ENCODE measurements around the gene FUBP3. TPM values are rescaled to one million over a fixed set of nuclear protein-coding genes. Genes with fewer than 3 reads are reported as not detected.

The FUBP3 gene
- total RNA-seq, 2 experiments from 2014 or later: 36.4 to 38.5 TPM

- Mint-ChIP-seq H3K4me1 (peaks cover 7% of the 10 kb centered on the region), H3K27me3 (peaks cover 35% of the 10 kb centered on the region), H3K27ac (no peak overlapping the region), H3K36me3 (ENCODE audit: low read depth) (no peaks in the 10 kb centered on the region), H3K4me3 (no peak overlapping the region), H3K9me3 (ENCODE audit: low read depth) (no peaks in the 10 kb centered on the region)
- ChIA-PET POLR2A (no interaction called here), CTCF (interaction anchor here (0.7 kb wide), 1 partner anchor 287 kb away, joined by 3 read pairs; no protein-coding TSS in a partner anchor)
- DNase-seq (no peak), ATAC-seq (no peak)
- intact Hi-C loops (cut with DNase I, micrococcal nuclease): no loop called here
Measured at GRCh38 chr9:130542038-130542437, 37.3 kb upstream of the FUBP3 start.

GRCh38 chr9:130542457-130543228, 36.7 kb upstream of the FUBP3 start:
- ChIA-PET CTCF (interaction anchor here (0.7 kb wide), 1 partner anchor 287 kb away, joined by 3 read pairs; no protein-coding TSS in a partner anchor), POLR2A (no interaction called here)
- Mint-ChIP-seq H3K36me3 (ENCODE audit: low read depth) (no peaks in the 10 kb centered on the region), H3K4me1 (peaks cover 6% of the 10 kb centered on the region), H3K9me3 (ENCODE audit: low read depth) (no peaks in the 10 kb centered on the region), H3K27ac (no peak overlapping the region), H3K4me3 (no peak overlapping the region), H3K27me3 (peaks cover 30% of the 10 kb centered on the region)
- ATAC-seq (no peak), DNase-seq (no peak)
- intact Hi-C loops (cut with DNase I, micrococcal nuclease): no loop called here

GRCh38 chr9:130543368-130543767, 36.0 kb upstream of the FUBP3 start:
- H3K4me1 Mint-ChIP-seq: peaks cover 2% of the 10 kb centered on the region
- POLR2A ChIA-PET: no interaction called here
- CTCF ChIA-PET: no interaction called here
- peaks cover 23% of the 10 kb centered on the region for H3K27me3 Mint-ChIP-seq
- intact Hi-C loops (cut with DNase I, micrococcal nuclease): no loop called here
- H3K27ac Mint-ChIP-seq: no peak overlapping the region
- DNase-seq: no peak
- no peak for ATAC-seq
- H3K36me3 Mint-ChIP-seq (ENCODE audit: low read depth): no peaks in the 10 kb centered on the region
- H3K9me3 Mint-ChIP-seq (ENCODE audit: low read depth): no peaks in the 10 kb centered on the region
- no peak overlapping the region for H3K4me3 Mint-ChIP-seq

GRCh38 chr9:130543859-130544258, 35.5 kb upstream of the FUBP3 start:
- Mint-ChIP-seq H3K27me3 (peaks cover 18% of the 10 kb centered on the region), H3K4me3 (no peak overlapping the region), H3K27ac (no peak overlapping the region), H3K36me3 (ENCODE audit: low read depth) (no peaks in the 10 kb centered on the region), H3K4me1 (peaks cover 2% of the 10 kb centered on the region), H3K9me3 (ENCODE audit: low read depth) (no peaks in the 10 kb centered on the region)
- DNase-seq (no peak), ATAC-seq (no peak)
- ChIA-PET POLR2A (no interaction called here), CTCF (no interaction called here)
- intact Hi-C loops (cut with DNase I, micrococcal nuclease): no loop called here

GRCh38 chr9:130544364-130544763, 35.0 kb upstream of the FUBP3 start:
- Mint-ChIP-seq H3K9me3 (ENCODE audit: low read depth) (peaks cover 3% of the 10 kb centered on the region), H3K36me3 (ENCODE audit: low read depth) (no peaks in the 10 kb centered on the region), H3K4me1 (peaks cover 2% of the 10 kb centered on the region), H3K27me3 (peaks cover 16% of the 10 kb centered on the region), H3K27ac (no peak overlapping the region), H3K4me3 (no peak overlapping the region)
- ChIA-PET POLR2A (no interaction called here), CTCF (no interaction called here)
- DNase-seq (no peak), ATAC-seq (no peak)
- intact Hi-C loops (cut with DNase I, micrococcal nuclease): no loop called here

GRCh38 chr9:130548103-130548502, 31.3 kb upstream of the FUBP3 start:
- H3K27ac Mint-ChIP-seq: no peak overlapping the region
- H3K4me1 Mint-ChIP-seq: no peaks in the 10 kb centered on the region
- DNase-seq (no peak), ATAC-seq (no peak)
- no peak overlapping the region for H3K4me3 Mint-ChIP-seq
- H3K9me3 Mint-ChIP-seq (ENCODE audit: low read depth): peaks cover 6% of the 10 kb centered on the region
- intact Hi-C loops (cut with DNase I, micrococcal nuclease): no loop called here
- CTCF ChIA-PET: no interaction called here
- no peaks in the 10 kb centered on the region for H3K36me3 Mint-ChIP-seq (ENCODE audit: low read depth)
- peaks cover 2% of the 10 kb centered on the region for H3K27me3 Mint-ChIP-seq
- POLR2A ChIA-PET: no interaction called here

GRCh38 chr9:130549093-130549735, 30.2 kb upstream of the FUBP3 start:
- peaks cover 6% of the 10 kb centered on the region for H3K9me3 Mint-ChIP-seq (ENCODE audit: low read depth)
- no peak for DNase-seq
- no peaks in the 10 kb centered on the region for H3K36me3 Mint-ChIP-seq (ENCODE audit: low read depth)
- no peaks in the 10 kb centered on the region for H3K4me1 Mint-ChIP-seq
- no peak overlapping the region for H3K4me3 Mint-ChIP-seq
- POLR2A ChIA-PET: no interaction called here
- peak; percentile 42 for ATAC-seq
- no peak overlapping the region for H3K27ac Mint-ChIP-seq
- intact Hi-C loops (cut with DNase I, micrococcal nuclease): no loop called here
- H3K27me3 Mint-ChIP-seq: peaks cover 2% of the 10 kb centered on the region
- CTCF ChIA-PET: no interaction called here

- no peak for ATAC-seq
- Mint-ChIP-seq H3K4me3 (no peak overlapping the region), H3K36me3 (ENCODE audit: low read depth) (no peaks in the 10 kb centered on the region), H3K4me1 (no peaks in the 10 kb centered on the region), H3K9me3 (ENCODE audit: low read depth) (peaks cover 2% of the 10 kb centered on the region), H3K27ac (no peak overlapping the region), H3K27me3 (peaks cover 3% of the 10 kb centered on the region)
- DNase-seq: no peak
- POLR2A ChIA-PET: no interaction called here
- intact Hi-C loops (cut with DNase I, micrococcal nuclease): no loop called here
- CTCF ChIA-PET: no interaction called here
Measured at GRCh38 chr9:130554606-130555005, 24.8 kb upstream of the FUBP3 start.

- ATAC-seq: no peak
- Mint-ChIP-seq H3K9me3 (ENCODE audit: low read depth) (no peaks in the 10 kb centered on the region), H3K27me3 (peaks cover 3% of the 10 kb centered on the region), H3K4me1 (no peaks in the 10 kb centered on the region), H3K27ac (no peak overlapping the region), H3K36me3 (ENCODE audit: low read depth) (no peaks in the 10 kb centered on the region), H3K4me3 (no peak overlapping the region)
- ChIA-PET CTCF (no interaction called here), POLR2A (no interaction called here)
- intact Hi-C loops (cut with DNase I, micrococcal nuclease): no loop called here
- no peak for DNase-seq
Measured at GRCh38 chr9:130555061-130555460, 24.3 kb upstream of the FUBP3 start.

GRCh38 chr9:130555968-130556367, 23.4 kb upstream of the FUBP3 start:
- intact Hi-C loops (cut with DNase I, micrococcal nuclease): no loop called here
- Mint-ChIP-seq H3K36me3 (ENCODE audit: low read depth) (no peaks in the 10 kb centered on the region), H3K4me1 (no peaks in the 10 kb centered on the region), H3K27ac (no peak overlapping the region), H3K9me3 (ENCODE audit: low read depth) (no peaks in the 10 kb centered on the region), H3K27me3 (peaks cover 3% of the 10 kb centered on the region), H3K4me3 (no peak overlapping the region)
- CTCF ChIA-PET: interaction anchor here (0.7 kb wide), 1 partner anchor 25 kb away, joined by 3 read pairs; no protein-coding TSS in a partner anchor
- ATAC-seq: no peak
- POLR2A ChIA-PET: no interaction called here
- no peak for DNase-seq

- ChIA-PET POLR2A (no interaction called here), CTCF (interaction anchor here (0.6 to 0.7 kb wide), 2 partner anchors 25 to 126 kb away, joined by 3 read pairs; no protein-coding TSS in a partner anchor)
- Mint-ChIP-seq H3K36me3 (ENCODE audit: low read depth) (no peaks in the 10 kb centered on the region), H3K4me3 (no peak overlapping the region), H3K27me3 (peaks cover 3% of the 10 kb centered on the region), H3K9me3 (ENCODE audit: low read depth) (no peaks in the 10 kb centered on the region), H3K27ac (no peak overlapping the region), H3K4me1 (no peaks in the 10 kb centered on the region)
- intact Hi-C loops (cut with DNase I, micrococcal nuclease): no loop called here
- ATAC-seq (no peak), DNase-seq (no peak)
Measured at GRCh38 chr9:130556396-130557076, 22.8 kb upstream of the FUBP3 start.

- Mint-ChIP-seq H3K4me1 (no peaks in the 10 kb centered on the region), H3K27me3 (peaks cover 3% of the 10 kb centered on the region), H3K36me3 (ENCODE audit: low read depth) (no peaks in the 10 kb centered on the region), H3K9me3 (ENCODE audit: low read depth) (no peaks in the 10 kb centered on the region), H3K27ac (no peak overlapping the region), H3K4me3 (no peak overlapping the region)
- CTCF ChIA-PET: interaction anchor here (0.6 to 0.9 kb wide), 2 partner anchors 21 to 126 kb away, joined by 3 read pairs; no protein-coding TSS in a partner anchor
- no peak for DNase-seq
- no peak for ATAC-seq
- POLR2A ChIA-PET: no interaction called here
- intact Hi-C loops (cut with DNase I, micrococcal nuclease): no loop called here
Measured at GRCh38 chr9:130557077-130557468, 22.3 kb upstream of the FUBP3 start.
